ENCODE results near the gene ACOXL.

Gene ACOXL

DNA sequence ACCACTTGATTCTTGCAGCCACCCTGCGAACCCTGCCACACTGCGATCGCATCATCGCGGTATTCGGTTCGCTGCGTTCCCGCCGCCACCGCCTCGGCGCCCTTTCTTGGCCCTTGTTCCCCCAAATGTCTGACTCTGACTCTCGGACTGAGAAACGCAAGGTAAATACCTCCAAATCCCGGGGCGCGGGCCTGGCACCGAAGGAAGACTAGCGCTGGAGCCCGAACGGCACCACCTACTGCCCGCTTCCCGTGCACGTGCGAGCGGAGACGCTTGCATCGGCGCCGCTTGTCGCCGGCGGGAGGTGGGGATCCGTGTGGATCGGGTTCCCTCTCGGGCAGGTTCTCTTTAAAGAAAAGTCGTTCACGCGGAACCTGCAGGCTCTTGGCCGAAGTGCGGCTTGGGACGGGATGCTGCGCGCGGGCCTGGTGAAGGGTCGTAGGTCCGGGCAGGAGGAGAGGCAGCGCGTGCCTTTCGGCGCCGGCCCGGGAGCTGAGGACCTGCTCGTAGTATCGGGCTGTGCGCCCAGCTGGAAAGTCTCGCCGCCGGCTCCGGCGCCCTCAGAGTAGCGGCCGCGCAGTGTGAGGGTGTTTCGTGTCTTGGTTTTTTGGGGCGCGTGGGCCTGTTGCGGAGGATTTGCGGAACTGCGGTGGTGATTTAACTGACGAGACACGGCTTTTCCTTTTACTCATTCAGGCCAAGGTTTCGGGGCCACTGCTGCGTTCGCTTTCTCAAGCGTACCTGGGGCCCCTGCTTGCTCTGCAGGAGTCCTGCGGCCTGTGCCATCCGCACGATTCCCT is 388.9 kb downstream of the ACOXL start:
- no peak for DNase-seq

DNA sequence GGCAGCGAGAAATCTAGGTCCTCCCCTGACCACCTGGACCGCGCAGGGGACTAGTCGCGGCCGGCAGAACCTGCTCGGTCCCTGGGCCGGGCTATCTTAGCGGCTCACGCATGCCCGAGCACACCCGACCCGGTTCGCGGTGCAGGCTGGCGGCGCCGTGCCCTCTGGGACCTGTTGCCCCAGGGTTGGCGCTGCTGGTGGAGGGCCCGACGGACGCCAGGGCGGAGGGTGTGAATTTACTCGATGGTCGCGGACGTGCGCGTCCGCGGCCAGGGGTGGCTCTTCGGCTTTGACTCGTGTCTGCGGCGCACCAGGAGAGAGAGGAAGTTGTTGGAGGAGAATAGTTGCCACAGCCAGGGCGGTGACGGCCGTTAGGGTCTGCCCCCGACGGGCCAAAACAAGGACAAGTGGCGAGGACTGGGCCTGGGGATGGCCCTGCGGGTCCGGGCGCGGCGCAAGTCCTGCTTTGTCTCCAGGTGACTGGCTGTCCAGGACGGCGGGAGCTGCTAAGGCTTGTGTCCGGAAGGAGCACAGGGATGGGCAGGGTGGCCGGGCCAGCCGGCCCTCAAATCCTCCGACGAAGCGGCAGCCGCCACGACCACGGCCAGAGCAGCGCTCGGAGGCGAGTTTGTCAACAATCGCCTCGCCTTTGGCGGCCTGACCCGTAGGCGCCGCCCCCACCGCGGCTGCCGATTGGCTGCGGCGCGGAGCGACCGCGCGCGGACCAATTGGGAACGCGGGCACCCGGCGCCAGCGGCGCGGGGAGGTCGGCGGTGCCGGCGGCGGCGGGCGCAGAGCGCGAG is 389.7 kb downstream of the ACOXL start:
- peak; percentile 28 for DNase-seq

DNA sequence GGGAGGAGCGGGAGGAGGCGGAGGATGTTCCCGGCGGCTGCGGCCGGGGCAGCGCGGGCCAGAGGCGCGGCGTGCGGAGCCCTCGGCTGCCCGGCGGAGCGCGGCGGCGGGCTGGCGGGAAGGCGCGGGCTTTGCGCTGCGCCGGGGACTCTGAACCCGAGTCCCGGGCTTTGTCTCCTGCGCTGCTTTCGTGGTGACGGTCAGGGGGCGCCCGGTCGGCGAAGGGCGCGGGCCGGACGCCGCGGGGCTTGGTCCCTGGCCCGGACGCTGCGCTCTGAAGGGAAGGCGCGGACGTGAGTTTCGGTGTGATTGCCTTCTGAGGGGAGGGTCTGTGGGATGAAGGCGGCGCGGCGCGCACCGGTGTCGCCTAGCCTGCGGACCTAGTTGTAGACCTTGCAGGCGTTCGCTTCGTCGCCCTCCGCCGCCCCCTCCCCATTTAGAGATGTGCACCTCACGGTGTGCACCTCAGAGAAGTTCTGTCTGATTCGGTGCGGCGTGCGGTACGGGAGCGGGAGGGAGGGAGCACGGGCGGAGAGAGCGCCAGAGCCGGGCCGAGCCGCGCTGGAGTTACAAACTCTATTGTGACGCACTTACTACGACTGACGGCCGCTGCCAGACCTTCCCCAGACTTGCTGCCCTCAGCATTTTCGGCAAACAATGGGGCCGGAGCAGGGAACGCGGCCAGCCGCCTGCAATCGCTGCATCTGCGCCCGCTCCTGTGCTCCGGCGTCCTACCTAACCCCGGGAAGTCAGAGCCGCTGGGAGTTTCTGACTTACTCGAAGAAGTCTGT is 390.5 kb downstream of the ACOXL start:
- no peak for DNase-seq

DNA sequence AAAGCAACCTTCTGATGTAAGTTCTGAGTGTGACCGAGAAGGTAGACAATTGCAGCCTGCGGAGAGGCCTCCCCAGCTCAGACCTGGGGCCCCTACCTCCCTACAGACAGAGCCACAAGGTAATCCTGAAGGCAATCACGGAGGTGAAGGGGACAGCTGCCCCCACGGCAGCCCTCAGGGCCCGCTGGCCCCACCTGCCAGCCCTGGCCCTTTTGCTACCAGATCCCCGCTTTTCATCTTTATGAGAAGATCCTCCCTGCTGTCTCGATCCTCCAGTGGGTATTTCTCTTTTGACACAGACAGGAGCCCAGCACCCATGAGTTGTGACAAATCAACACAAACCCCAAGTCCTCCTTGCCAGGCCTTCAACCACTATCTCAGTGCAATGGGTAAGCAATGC is 391.4 kb downstream of the ACOXL start:
- no peak for DNase-seq

DNA sequence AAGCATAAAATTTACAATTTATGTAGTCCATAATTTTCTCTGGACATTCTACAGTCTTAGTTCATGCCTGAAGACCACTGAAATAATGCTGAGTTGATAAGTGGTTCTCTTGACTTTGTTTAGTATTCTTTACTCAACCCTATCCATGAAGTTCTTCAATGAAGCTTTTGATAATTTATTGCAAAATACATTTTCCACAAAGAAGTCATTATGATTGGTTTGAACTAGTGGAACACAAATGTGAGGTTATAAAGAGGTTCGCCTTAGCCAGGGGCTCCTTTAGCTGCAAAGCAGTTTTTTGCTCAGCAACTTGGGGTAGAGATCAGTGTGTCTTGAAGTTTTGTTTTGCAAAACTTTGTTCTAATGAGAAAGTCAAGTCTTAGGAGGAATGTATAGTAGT is 394.2 kb downstream of the ACOXL start:
- no peak for DNase-seq

DNA sequence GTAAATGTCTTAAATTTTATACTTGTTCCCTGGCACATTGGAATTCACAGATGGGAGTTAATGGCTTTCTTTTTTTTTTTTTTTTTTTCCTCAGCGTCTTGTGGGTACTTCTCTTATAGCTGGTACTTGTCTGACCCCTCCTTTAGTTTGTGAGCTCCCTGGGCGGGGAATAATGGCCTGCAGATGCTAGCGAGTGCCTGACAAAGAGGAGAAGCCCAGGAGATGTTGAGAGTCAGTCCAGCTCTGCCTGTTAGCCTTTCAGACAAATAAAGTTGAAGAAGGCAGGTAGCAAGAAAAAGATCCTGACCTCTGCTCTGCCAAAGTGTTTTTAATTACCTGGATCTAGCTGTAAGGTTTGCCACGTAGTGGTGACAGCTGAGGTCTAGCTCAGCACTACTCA is 395.0 kb downstream of the ACOXL start:
- no peak for DNase-seq

DNA sequence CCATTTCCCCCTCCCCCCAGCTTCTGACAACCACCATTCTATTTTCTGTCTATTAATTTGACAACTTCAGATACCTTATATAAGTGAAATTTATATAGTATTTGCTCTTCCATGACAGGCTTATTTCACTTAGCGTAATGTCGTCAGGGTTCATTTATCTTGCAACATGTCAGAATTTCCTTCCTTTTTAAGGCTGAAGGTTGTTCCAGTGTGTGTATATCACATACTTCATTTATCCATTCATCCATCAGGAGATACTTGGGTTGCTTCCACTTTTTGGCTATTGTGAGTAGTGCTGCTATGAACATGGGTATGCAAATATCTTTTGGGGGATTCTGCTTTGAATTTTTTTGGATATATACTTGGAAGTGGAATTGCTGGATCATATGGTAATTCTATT is 395.7 kb downstream of the ACOXL start:
- DNase-seq = no peak

DNA sequence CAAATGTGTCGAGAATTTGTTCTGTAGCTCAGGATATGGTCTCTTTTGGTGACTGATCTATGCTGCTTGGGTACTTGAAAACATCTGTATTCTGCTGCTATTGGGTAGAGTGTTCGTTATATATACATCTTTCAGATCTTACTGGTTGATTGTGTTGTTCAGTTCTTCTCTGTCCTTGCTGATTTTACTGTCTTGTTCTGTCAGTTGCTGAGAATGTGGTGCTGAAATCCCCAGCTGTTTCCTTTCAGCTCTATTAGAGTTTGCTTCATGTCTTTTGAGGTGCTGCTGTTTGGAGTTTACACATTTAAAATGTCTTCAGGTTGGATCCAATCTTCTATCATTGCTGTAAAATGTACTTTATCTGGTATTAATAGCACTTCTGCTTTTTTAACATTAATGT is 401.2 kb downstream of the ACOXL start:
- DNase-seq = no peak

DNA sequence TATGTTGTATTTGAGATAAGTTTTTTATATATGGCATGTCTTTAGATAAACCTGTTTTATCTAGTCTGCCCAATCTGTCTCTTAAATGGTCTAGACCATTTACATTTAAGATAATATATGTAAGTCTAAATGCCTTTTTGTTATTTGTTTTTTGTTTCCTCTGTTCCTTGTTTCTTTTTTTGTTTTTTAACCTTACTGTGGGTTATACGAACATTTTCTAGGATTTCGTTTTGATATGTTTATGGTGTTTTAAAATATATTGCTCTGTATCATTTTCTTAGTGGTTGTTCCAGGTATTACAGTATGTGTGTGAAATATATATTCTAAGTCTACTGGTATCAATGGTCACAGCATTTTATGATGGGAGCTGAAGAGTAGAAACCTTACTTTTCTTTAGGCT is 401.7 kb downstream of the ACOXL start:
- no peak for DNase-seq

DNA sequence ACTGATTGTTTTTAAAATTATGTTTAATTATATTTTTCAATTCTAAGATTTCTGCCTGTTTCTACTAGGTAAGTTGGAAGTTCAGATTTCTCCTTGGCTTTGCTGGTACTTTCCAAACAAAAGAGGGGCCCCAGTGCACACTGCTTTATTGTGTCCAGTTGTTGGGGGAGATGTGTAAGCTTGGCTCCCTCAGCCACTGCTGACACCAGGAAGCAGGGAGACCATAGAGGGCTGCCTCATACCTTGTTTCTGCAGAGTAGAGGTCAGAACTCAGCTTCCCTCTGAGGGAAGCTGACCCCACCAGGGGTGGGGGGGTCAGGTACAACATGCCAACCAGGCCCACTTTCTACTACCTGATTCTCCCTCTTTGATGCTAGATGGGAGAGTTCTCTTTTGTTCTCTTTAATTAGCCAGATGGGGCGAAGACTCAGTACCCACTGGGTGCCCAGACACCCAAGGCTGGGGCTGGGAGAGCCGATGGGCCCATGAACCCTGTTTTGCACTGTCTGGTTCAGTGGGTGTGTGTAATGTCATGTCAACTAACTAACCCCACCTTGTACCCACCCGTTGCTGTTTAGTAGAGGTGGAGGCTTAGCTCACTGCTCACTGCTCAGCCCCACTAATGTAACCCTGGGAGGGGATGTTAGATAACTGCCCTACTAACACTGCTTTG is 403.0 kb downstream of the ACOXL start:
- no peak for DNase-seq

DNA sequence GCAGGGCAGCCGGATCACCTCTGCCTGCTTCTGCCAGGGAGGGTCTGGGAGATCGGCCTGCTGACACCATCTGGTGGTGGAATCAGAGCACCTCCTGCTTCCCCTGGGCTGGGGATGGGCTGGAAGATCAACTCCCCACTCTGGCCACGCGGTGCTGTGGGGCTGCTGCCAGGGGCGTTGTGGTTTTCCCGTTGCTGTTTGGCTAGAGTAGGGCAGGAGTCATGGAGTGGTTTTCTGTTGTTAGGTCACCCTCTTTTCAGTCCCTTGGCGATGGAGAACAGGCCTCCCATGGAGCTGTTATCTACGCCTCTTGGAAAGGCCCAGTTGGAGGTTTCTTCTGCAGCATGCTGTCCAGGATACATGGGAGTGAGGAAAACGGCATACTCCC is 403.5 kb downstream of the ACOXL start:
- DNase-seq = no peak

DNA sequence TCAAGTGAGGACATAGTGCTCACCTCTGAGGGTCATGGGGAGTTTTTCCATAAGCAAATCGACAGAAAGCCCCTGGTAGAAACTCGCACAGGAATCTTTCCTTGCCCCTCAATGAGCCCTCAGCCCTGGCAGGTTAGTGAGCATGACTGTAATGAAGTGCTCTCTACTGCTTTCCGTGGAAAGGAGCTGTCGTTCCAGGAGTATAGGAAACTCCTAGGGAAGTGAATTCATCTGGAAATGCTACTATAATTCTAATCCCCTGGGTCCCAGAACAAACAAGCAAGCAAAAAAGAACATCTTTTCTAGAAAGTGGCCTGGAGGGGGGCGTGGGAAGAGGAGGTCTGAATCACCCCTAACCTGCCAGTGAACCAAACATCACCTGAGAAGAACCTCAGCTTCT is 406.5 kb downstream of the ACOXL start:
- DNase-seq = no peak

DNA sequence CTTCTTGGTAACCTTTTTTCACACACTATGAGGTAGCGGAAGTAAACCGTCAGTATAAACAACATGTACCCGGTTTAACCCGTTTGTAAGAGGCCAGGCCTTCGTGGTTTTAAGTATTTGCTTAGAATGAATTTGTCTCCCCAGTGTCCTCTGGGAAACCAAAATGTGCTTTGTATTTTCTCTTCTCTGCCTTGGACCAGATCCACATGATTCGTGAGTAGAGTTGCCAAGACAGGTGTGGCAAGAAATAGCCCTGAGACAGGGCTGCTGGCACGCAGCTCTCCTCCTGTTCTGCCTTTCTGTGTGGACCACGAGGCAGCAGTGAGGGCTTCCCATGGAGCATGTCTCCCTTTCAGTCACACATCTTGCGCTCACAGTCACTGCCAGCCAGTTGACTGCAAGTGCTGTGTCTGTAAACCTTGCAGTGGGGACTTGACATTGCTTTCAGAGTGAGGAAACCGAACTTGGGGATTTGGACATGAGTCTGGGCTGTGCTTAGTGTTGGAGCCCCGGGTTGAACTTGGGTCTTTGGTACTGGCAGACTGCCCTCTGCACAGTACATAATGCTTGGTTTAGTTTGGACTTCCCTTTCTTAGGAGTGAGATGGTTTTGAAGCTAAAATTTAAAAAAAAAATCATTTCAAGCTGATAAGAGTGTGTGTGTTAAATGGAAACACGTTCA is 407.4 kb downstream of the ACOXL start:
- no peak for DNase-seq

DNA sequence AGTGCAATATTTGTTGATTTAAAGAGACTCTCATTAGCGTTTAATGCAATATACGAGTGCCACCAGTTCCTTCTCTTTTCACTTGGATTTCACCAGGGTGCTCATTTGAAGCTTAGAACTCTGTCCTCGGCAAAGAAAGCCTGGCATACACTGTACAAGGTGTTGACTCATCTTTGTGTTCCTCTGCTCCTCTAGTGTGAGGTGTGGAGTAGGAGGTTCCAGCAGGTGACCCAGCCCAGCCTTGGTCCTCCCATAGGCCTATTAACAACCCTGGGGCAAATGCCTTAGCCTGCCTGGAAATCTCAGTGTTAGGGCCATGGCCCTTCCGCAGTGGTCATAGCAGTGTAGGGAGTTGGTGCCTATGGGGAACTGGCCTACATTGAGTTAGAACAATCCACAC is 408.4 kb downstream of the ACOXL start:
- no peak for DNase-seq

DNA sequence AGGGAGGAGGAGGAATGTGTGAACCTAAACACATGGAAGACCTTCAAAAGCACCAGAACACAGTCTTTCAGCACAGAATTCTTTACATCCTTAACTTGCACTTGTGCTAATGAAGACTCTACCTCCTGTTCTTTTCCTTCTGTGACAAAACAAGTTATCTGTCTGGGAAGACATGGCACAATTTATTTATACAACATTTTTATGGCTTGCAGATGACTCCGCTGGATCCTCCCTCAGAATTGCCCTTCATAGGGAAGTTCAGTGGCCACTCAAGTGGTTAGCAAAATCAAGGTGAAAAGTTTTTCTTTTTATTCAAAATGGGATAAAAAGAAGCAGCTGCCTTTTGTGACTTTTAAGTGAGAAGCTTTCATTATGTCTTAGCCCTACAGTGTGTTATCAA is 409.7 kb downstream of the ACOXL start:
- no peak for DNase-seq

DNA sequence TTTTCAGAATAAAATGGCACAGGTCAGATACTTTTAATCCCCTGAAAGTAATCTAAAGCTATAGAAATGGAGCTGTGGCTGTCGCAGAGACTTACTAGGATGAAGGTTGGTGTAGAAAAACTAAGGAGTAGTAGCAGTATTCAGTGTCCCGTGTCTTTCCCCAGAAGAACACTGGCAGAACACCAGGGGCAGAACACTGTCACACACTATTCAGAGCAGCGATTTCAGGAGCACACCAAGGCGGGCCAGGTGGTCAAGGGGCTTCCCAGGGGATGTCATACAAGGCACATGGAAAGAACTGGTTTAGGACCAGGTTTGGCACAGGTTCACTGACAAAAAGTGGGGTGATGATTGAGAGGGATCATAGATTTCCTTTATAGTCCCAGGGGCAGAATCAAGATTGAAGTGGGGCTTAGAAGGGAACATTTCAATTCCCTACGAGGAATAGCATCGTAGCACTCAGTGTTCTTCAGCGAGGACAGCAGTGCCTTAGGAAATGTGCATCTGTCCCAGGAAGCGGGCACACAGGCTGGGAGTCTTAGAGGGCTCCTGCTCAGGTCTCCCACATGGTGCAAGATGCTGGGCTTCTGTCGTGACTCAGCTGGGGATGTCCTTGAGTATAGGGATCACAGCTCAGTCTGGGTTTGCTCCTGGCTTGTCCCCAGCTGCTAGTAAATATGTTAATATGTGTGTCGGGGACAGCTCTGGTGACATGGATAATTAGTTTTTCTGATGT is 410.9 kb downstream of the ACOXL start:
- DNase-seq = no peak

DNA sequence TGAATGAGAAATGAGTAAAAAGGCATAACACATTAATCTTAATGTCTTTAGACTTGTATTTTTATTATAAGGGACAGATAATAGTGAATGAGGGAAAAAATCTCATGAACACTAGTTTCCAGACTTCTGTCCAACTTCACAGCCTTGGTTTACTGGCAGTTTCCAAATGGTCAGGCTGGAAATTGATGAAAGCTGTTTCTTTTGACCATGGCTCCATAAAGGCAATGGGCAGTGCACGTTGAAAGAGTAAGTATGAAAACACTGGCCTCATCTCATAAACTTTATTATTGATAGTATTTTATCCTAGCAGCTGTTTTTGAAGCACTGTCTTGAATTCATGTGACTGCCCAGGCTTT is 411.4 kb downstream of the ACOXL start:
- DNase-seq = no peak

DNA sequence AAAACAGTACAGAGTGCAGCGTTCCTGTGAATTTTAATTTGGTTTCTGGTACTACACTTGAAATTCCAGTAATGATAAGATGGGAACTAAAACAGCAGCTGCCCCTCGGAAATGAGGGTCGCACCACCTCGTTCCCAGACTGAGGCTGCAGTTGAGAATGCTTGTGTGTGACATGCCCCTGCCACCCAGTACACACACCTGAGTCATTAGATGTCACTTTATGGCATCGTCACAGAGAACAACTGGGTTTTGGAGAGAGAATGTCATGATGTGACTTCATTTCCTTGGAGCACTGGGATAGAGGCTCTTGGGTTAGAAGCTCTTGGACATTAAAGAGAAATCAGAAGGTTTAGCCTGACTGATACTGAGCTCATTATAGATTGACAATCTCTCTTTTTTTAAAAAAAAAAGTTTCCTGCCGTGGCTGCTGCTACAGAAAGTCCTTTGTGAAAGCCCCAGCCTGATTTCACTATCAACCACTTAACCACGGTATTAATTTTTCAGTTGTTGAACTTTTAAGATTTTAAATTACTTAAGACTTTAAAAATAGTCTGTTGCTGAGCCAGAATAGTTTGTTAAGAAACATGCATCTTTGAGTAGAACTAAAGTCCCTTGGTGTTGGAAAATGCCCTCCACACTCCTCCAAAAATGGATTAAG is 412.9 kb downstream of the ACOXL start:
- DNase-seq = no peak

DNA sequence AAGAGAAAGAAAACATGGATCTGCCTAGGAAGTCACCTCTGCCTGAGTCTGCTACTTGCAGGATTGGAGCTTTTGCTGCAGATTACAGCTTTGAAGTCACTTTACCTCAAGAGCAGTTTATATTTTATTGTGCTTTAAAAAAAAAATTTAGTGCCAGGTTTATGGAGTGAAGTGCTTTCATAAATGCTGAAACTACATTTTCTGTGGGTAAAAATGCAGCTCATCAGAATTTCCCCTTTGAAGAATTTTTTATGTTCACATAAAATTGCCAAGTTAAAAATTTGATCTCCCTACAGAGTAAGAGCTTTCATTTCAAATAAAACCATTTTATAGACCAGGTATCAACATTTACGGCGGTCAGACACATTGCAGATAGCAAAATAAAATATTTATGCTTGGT is 413.6 kb downstream of the ACOXL start:
- DNase-seq = no peak

DNA sequence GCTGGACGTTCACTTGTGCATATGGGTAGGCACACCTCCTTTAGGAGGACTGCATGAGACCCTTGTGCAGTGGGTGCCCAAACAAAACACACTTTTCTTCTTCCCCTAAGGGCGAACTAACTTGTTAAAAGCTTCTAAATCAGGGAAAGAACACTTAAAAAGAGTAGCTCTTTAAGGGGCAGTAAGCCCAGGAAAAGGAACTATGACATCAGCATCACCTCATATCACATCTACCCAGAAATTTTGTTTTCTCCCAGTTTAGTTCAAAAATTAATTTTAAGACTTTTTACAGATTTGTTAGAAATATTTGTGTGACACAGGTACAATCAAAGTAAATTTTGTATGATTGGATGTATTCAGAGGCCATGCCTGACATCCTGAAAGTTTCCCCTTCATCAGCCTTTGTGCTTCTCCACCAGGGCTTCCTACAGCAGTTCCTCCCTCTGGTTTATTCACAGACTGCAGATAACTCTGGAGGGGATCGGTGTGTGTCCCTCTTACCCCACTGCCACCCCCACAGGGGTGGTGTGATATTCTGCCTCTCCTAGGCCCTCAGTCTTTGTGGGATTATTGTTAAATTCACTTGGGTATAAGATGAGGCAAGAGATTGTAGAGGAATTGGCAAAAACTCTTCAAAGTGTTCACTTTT is 416.0 kb downstream of the ACOXL start:
- DNase-seq = no peak

DNA sequence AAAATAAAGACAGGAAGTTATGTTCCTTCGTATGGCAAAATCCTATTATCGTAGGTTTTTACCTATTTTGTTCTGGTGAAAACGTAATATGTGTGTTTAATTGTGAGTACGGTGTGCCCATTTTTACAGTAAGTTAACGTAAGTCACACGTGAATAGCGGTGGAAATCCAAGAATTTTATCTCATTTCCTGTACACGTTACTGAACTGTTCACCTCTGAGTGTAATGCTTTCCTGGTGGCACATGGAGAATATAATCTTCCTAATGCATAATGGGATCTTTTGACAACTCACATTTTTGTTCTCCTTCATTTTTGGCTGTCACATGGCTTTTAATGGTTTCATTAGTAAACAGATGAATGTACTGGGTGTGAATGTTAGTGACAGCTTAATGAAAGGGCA is 416.6 kb downstream of the ACOXL start:
- DNase-seq = no peak

Measured in GF-D8 (cell line).